PC-3 (cell line): ENCODE results near the gene ADM5. TPM values are rescaled to one million over a fixed set of nuclear protein-coding genes. Genes with fewer than 3 reads are reported as not detected.

Experiments used
- ATAC-seq: fragments of 200-7000 bp; cut with Tn5 transposase; 2 replicates; pipeline ENCODE4 v1.9.1; 2020; ENCODE audit warnings: mild to moderate bottlenecking, moderate library complexity
- BruUV-seq: library from RNA; stranded (reverse); fragments of 400-500 nt; replicated peaks from 2 replicates; lab custom pipeline; 2021; lab: Mats Ljungman, UMichigan
- CTCF ChIA-PET: fragments of 300-600 bp; sonication (Branson Sonifier 250); formaldehyde crosslinking; loops from one replicate; lab custom pipeline; 2022; ENCODE audit warnings: antibody characterized with exemption; lab: Charles Lee
- POLR2A ChIA-PET: fragments of 300-600 bp; sonication (Branson Sonifier 250); formaldehyde crosslinking; loops from one replicate; lab custom pipeline; 2022; ENCODE audit warnings: antibody characterized with exemption; ENCODE audit not compliant: unreplicated experiment; lab: Charles Lee
- DNase-seq: peaks from one replicate; pipeline ENCODE4 v3.0.0-alpha.2; 2015
- H2AFZ ChIP-seq: fragments of 300-600 bp; sonication (generic); 2 replicates; pipeline ENCODE4 v1.6.0; 2016; ENCODE audit warnings: antibody characterized with exemption, low read length
- H3F3A ChIP-seq: fragments of 300-600 bp; sonication (generic); one replicate; pipeline ENCODE4 v1.6.0; 2017; ENCODE audit warnings: antibody characterized with exemption, low read length, control low read depth, mild to moderate bottlenecking; ENCODE audit not compliant: unreplicated experiment
- H3K27ac ChIP-seq: fragments of 300-600 bp; sonication (generic); 2 replicates; pipeline ENCODE4 v1.5.1; 2016; ENCODE audit warnings: mild to moderate bottlenecking, low read length
- H3K27me3 ChIP-seq: fragments of 300-600 bp; sonication (generic); 2 replicates; pipeline ENCODE4 v1.6.1; 2016; ENCODE audit warnings: low read length, mixed read lengths
- H3K36me3 ChIP-seq: fragments of 300-600 bp; sonication (generic); 2 replicates; pipeline ENCODE4 v1.6.1; 2016; ENCODE audit warnings: low read depth, mixed run types, low read length, mixed read lengths
- H3K4me1 ChIP-seq: fragments of 300-600 bp; sonication (generic); 2 replicates; pipeline ENCODE4 v1.5.1; 2016; ENCODE audit warnings: low read length; ENCODE audit not compliant: insufficient read depth
- H3K4me2 ChIP-seq: fragments of 300-600 bp; sonication (generic); 2 replicates; pipeline ENCODE4 v1.6.0; 2016; ENCODE audit warnings: low read length
- H3K4me3 ChIP-seq: fragments of 300-600 bp; sonication (generic); 2 replicates; pipeline ENCODE4 v1.5.1; 2016; ENCODE audit warnings: mild to moderate bottlenecking, low read length, mixed read lengths
- H3K79me2 ChIP-seq: fragments of 300-600 bp; sonication (generic); 2 replicates; pipeline ENCODE4 v1.6.1; 2017; ENCODE audit warnings: low read length, mixed read lengths
- H3K9ac ChIP-seq: fragments of 300-600 bp; sonication (generic); 2 replicates; pipeline ENCODE4 v1.6.0; 2016; ENCODE audit warnings: mild to moderate bottlenecking, low read length
- H3K9me2 ChIP-seq: fragments of 300-600 bp; sonication (generic); replicated peaks from 2 replicates; pipeline ENCODE4 v1.6.1; 2016; ENCODE audit warnings: mixed run types, low read length, mixed read lengths
- H3K9me3 ChIP-seq: fragments of 300-600 bp; sonication (generic); 2 replicates; pipeline ENCODE4 v1.6.1; 2016; ENCODE audit warnings: low read length, mixed read lengths
- H4K20me1 ChIP-seq: fragments of 300-600 bp; sonication (generic); 2 replicates; pipeline ENCODE4 v1.6.1; 2016; ENCODE audit warnings: low read length, mixed read lengths
- EZH2 ChIP-seq: fragments of 300-600 bp; sonication (generic); IDR thresholded peaks from one replicate; pipeline ENCODE4 v1.6.1; 2017; ENCODE audit warnings: antibody characterized with exemption, mild to moderate bottlenecking, low read length; ENCODE audit not compliant: unreplicated experiment
- EZH2phosphoT487 ChIP-seq: fragments of 300-600 bp; sonication (generic); IDR thresholded peaks from 2 replicates; pipeline ENCODE4 v1.6.1; 2018; ENCODE audit warnings: mild to moderate bottlenecking, antibody characterized with exemption, low read length, borderline replicate concordance
- intact Hi-C: fragments of 100-400 bp; cut with micrococcal nuclease; formaldehyde crosslinking; loops from 2 replicates; pipeline ENCODE4 v1.9.0; 2023
- total RNA-seq: library from RNA; depleted of rRNA; stranded (reverse); fragments of >200 nt; gene quantifications from 2 replicates; pipeline ENCODE4 v1.2.3, GENCODE V29; 2014
- TF ChIP-seq, protein P1 (sequence below): fragments of 300-600 bp; sonication (generic); conservative IDR thresholded peaks from 2 replicates; pipeline ENCODE4 v1.5.1; 2017; ENCODE audit warnings: antibody characterized with exemption, low read depth, mild to moderate bottlenecking, low read length

The ADM5 gene
- total RNA-seq, 1 experiment from 2014 or later, result 6.3 TPM

GRCh38 chr19:49682274-49682673, 7.1 kb upstream of the ADM5 start:
- BruUV-seq, result no TSS peak
- Histone ChIP-seq H3K27ac (no peak overlapping the region), H3K4me1 (peaks cover 17% of the 10 kb centered on the region), H3K36me3 (peaks cover 56% of the 10 kb centered on the region), H3K4me3 (no peak overlapping the region), H3F3A (no peaks in the 10 kb centered on the region), H3K27me3 (no peaks in the 10 kb centered on the region), H3K9me3 (no peaks in the 10 kb centered on the region), H3K79me2 (peaks cover 51% of the 10 kb centered on the region), H3K9ac (no peak overlapping the region), H3K4me2 (no peak overlapping the region), H3K9me2 (no peaks in the 10 kb centered on the region), H2AFZ (no peak overlapping the region), H4K20me1 (peaks cover 49% of the 10 kb centered on the region)
- TF ChIP-seq EZH2phosphoT487 (no peak), EZH2 (no peak)
- TF ChIP-seq, protein P1, sequence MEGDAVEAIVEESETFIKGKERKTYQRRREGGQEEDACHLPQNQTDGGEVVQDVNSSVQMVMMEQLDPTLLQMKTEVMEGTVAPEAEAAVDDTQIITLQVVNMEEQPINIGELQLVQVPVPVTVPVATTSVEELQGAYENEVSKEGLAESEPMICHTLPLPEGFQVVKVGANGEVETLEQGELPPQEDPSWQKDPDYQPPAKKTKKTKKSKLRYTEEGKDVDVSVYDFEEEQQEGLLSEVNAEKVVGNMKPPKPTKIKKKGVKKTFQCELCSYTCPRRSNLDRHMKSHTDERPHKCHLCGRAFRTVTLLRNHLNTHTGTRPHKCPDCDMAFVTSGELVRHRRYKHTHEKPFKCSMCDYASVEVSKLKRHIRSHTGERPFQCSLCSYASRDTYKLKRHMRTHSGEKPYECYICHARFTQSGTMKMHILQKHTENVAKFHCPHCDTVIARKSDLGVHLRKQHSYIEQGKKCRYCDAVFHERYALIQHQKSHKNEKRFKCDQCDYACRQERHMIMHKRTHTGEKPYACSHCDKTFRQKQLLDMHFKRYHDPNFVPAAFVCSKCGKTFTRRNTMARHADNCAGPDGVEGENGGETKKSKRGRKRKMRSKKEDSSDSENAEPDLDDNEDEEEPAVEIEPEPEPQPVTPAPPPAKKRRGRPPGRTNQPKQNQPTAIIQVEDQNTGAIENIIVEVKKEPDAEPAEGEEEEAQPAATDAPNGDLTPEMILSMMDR, result no peak
- DNase-seq (no peak), ATAC-seq (no peak)
- intact Hi-C loops, result no loop called here
- CTCF ChIA-PET, result no interaction called here
- POLR2A ChIA-PET, result no interaction called here

DNA sequence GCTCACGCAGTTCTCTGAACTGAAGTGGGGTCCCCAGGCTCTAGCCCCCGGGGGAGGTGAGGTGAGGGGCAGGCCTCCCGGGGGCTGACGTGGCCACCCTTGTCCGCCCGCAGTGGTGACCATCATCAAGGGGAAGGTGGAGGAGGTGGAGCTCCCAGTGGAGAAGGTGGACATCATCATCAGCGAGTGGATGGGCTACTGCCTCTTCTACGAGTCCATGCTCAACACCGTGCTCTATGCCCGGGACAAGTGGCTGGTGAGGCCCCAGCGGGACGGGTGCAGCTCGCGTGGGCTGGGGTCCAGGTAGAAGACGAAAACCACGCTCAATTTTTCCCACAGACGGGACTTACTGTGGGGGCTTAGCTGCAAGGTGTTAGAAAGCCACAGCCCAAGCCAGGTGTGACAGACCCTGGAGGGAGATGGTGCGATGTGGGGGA, 5.6 kb upstream of the ADM5 start:
- H3K4me1 ChIP-seq, result peaks cover 17% of the 10 kb centered on the region
- no TSS peak for BruUV-seq
- TF ChIP-seq, protein P1, result no peak
- TF ChIP-seq EZH2phosphoT487 (no peak), EZH2 (no peak)

GRCh38 chr19:49684251-49684982, 5.0 kb upstream of the ADM5 start:
- peaks cover 29% of the 10 kb centered on the region for H3K79me2 ChIP-seq
- DNase-seq, result peak; percentile 35

More for the DNA sequence above, 5.6 kb upstream of the ADM5 start:
- Histone ChIP-seq H3K27me3 (no peaks in the 10 kb centered on the region), H3K9ac (no peak overlapping the region), H3F3A (no peaks in the 10 kb centered on the region), H3K36me3 (peaks cover 56% of the 10 kb centered on the region), H3K79me2 (peaks cover 35% of the 10 kb centered on the region), H3K4me2 (no peak overlapping the region), H3K4me3 (no peak overlapping the region), H3K27ac (no peak overlapping the region), H4K20me1 (peaks cover 41% of the 10 kb centered on the region), H2AFZ (no peak overlapping the region), H3K9me2 (no peaks in the 10 kb centered on the region), H3K9me3 (no peaks in the 10 kb centered on the region)
- POLR2A ChIA-PET, result no interaction called here
- CTCF ChIA-PET, result no interaction called here
- ATAC-seq (no peak), DNase-seq (no peak)
- intact Hi-C loops, result no loop called here

More at GRCh38 chr19:49684251-49684982, 5.0 kb upstream of the ADM5 start:
- POLR2A ChIA-PET, result no interaction called here
- Histone ChIP-seq H3K27me3 (no peaks in the 10 kb centered on the region), H3F3A (no peaks in the 10 kb centered on the region), H4K20me1 (peaks cover 35% of the 10 kb centered on the region), H3K27ac (no peak overlapping the region), H3K4me2 (no peak overlapping the region), H3K9me3 (no peaks in the 10 kb centered on the region), H3K4me3 (no peak overlapping the region), H3K9ac (no peak overlapping the region), H3K36me3 (peaks cover 56% of the 10 kb centered on the region), H3K4me1 (peaks cover 16% of the 10 kb centered on the region), H3K9me2 (no peaks in the 10 kb centered on the region), H2AFZ (no peak overlapping the region)
- CTCF ChIA-PET, result interaction anchor here (0.6 kb wide), 1 partner anchor 12 kb away, joined by 4 read pairs; no protein-coding TSS in a partner anchor
- ATAC-seq, result no peak
- no TSS peak for BruUV-seq
- no peak for TF ChIP-seq EZH2phosphoT487
- TF ChIP-seq, protein P1, result peak; percentile 70
- intact Hi-C loops, result no loop called here
